HepG2 (cell line): ENCODE results near the gene RCOR1. TPM values are rescaled to one million over a fixed set of nuclear protein-coding genes. Genes with fewer than 3 reads are reported as not detected.
"Not testable (repeated sequence)": the region's sequence is repeated elsewhere in the genome, so short reads cannot be mapped to it uniquely, and the experiment has no call there.

ENCODE experiments used
- ATAC-seq: fragments of 200-7000 bp; cut with Tn5 transposase; 3 replicates; pipeline ENCODE4 v1.9.1; 2020; ENCODE audit warnings: mild to moderate bottlenecking, moderate library complexity
- BruUV-seq: library from RNA; stranded (reverse); fragments of 400-500 nt; replicated peaks from 2 replicates; lab custom pipeline; 2021; lab: Mats Ljungman, UMichigan
- CTCF ChIA-PET: fragments of 300-600 bp; formaldehyde crosslinking; extraction: SDS; loops from one replicate; lab custom pipeline; 2021; ENCODE audit warnings: low total read pairs, inconsistent platforms, low intra/inter-chr PET ratio; lab: Yijun Ruan, JAX
- POLR2A ChIA-PET: fragments of 350-600 bp; sonication (Branson Sonifier 250); formaldehyde crosslinking; loops from one replicate; lab custom pipeline; 2020; ENCODE audit warnings: antibody characterized with exemption, inconsistent platforms; lab: Yijun Ruan, JAX
- DNase-seq: peaks from one replicate; pipeline ENCODE4 v3.0.0-alpha.2; 2015; ENCODE audit warnings: low spot score
- FAIRE-seq: peaks from 3 replicates; lab custom pipeline; 2011; peaks lifted over from hg19 to GRCh38; lab: Jason Lieb, UNC
- H2AFZ ChIP-seq: one replicate; pipeline ENCODE4 v1.6.1; 2011; ENCODE audit warnings: low read length, inconsistent platforms
- H3K27ac ChIP-seq: fragments of 300-600 bp; 3 replicates; pipeline ENCODE4 v1.8.0; 2011; ENCODE audit warnings: mixed run types, mild to moderate bottlenecking, mixed read lengths, low read length, inconsistent platforms; ENCODE audit not compliant: insufficient read depth; ENCODE audit errors: extremely low read length
- H3K27me3 ChIP-seq, 2 experiments: fragments of 200-600 bp in 1 of 2; 2 replicates in 1 of 2; 3 replicates in 1 of 2; pipeline versions ENCODE4 v1.6.0 to v1.8.0; 2011; ENCODE audit warnings: low read length in 2 of 2, mild to moderate bottlenecking in 2 of 2, moderate library complexity in 2 of 2, inconsistent platforms in 1 of 2; ENCODE audit not compliant: insufficient read depth in 2 of 2, control insufficient read depth in 1 of 2
- H3K36me3 ChIP-seq, 2 experiments: fragments of 200-600 bp in 1 of 2; replicated peaks in 1 of 2; 2 replicates in 1 of 2; 3 replicates in 1 of 2; pipeline versions ENCODE4 v1.5.1 to v1.8.0; 2011; ENCODE audit warnings: low read length in 2 of 2, inconsistent platforms in 1 of 2; ENCODE audit not compliant: insufficient read depth in 2 of 2, control insufficient read depth in 1 of 2
- H3K4me1 ChIP-seq: 2 replicates; pipeline ENCODE4 v1.5.1; 2012; ENCODE audit warnings: low read length, inconsistent platforms; ENCODE audit not compliant: insufficient read depth
- H3K4me2 ChIP-seq: 2 replicates; pipeline ENCODE4 v1.6.0; 2011; ENCODE audit warnings: low read depth, low read length, inconsistent platforms
- H3K4me3 ChIP-seq, 3 experiments: fragments of 200-600 bp in 1 of 3; sonication (generic), shearing (Covaris generic) in 1 of 3; replicated peaks in 1 of 3; 2 replicates each; pipeline ENCODE4 v1.5.1; 2011 to 2016; ENCODE audit warnings: low read length in 3 of 3, inconsistent platforms in 2 of 3, low read depth in 2 of 3, mild to moderate bottlenecking in 2 of 3, control low read depth in 1 of 3, mixed read lengths in 1 of 3; ENCODE audit not compliant: insufficient read depth in 1 of 3
- H3K79me2 ChIP-seq: one replicate; pipeline ENCODE4 v1.6.1; 2011; ENCODE audit warnings: low read length, inconsistent platforms; ENCODE audit not compliant: insufficient read depth
- H3K9ac ChIP-seq: 2 replicates; pipeline ENCODE4 v1.6.0; 2011; ENCODE audit warnings: mild to moderate bottlenecking, low read depth, low read length, inconsistent platforms; ENCODE audit not compliant: insufficient read depth
- H3K9me3 ChIP-seq: 2 replicates; pipeline ENCODE4 v1.5.1; 2012; ENCODE audit warnings: mild to moderate bottlenecking, low read length
- H4K20me1 ChIP-seq: 2 replicates; pipeline ENCODE4 v1.6.0; 2011; ENCODE audit warnings: inconsistent platforms, mild to moderate bottlenecking, low read length, moderate library complexity; ENCODE audit not compliant: insufficient read depth
- WGBS: methylation state at CpG from one replicate; pipeline ENCODE4 v1.1.6; 2017; ENCODE audit warnings: low lambda C conversion rate; 5-methylcytosine and 5-hydroxymethylcytosine counted together
- in situ Hi-C: cut with HindIII; loops from 2 replicates; pipeline ENCODE4 v1.10.0; 2017; ENCODE audit warnings: low pct_unique_long_range_greater_than_20kb; ENCODE audit not compliant: extremely low pct_ligation_motif_present
- intact Hi-C: fragments of 100-400 bp; cut with micrococcal nuclease; formaldehyde crosslinking; loops from one replicate; pipeline ENCODE4 v1.10.0; 2022; ENCODE audit not compliant: unreplicated experiment
- polyA plus RNA-seq, 8 experiments: library from polyadenylated mRNA; depleted of rRNA in 3 of 8; stranded (reverse) in 7 of 8; unstranded in 1 of 8; fragments of >200 nt; fragmentation: Illumina TruSeq in 4 of 8; extraction: Trizol in 4 of 8; gene quantifications; 2 replicates each; pipeline versions ENCODE4 v1.2.1 to v1.2.3, GENCODE V29; 2011 to 2016; ENCODE audit warnings: low read depth in 4 of 8, missing spikeins in 1 of 8, mixed read lengths in 1 of 8; ENCODE audit not compliant: insufficient read depth in 1 of 8
- total RNA-seq, 5 experiments: library from RNA; depleted of rRNA; stranded (reverse); fragments of >200 nt; fragmentation: Illumina TruSeq; extraction: Trizol; gene quantifications; 2 replicates each; pipeline ENCODE4 v1.2.3, GENCODE V29; 2016; ENCODE audit warnings: low read depth in 1 of 5
- TF ChIP-seq, protein P1 (sequence below): IDR thresholded peaks from 2 replicates; pipeline ENCODE4 v1.4.0; 2020; ENCODE audit warnings: mild to moderate bottlenecking, missing genetic modification reagents

The RCOR1 gene
- total and polyA plus RNA-seq, 2 of the 13 experiments (the other 11 are each of a cell fraction or from before 2014, with no cell fraction given) = 10.2 to 11.1 TPM

DNA sequence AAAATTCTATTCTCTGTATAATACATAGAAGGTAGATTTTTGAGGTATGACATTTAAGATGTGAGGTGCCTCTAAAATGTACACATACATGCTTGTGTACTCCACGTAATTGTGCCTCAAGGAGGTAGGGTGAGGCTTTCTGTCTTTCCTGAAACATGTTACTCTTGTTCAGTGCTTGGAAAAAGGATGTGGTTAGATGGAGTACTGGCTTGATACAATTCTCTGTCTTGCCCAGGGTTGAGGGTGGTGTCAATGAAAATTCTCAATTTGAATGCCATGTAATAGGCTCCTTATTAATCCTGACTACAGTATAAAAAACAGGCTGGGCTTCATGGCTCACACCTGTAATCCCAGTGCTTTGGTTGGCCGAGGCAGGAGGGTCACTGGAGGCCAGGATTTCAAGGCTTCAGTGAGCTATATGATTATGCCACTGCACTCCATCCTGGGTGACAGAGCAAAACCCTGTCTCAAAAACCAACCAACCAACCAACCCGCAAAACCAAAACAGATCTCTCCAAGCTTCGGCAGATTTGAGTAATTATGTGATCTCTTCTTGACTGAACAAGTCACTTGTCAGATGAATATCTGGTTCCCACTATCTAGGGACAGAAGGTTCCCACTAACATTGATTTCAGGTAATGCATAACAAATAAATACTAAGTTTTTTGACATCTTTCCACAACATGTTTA is 41.6 kb downstream of the RCOR1 start (continued):
- TF ChIP-seq, protein P1, sequence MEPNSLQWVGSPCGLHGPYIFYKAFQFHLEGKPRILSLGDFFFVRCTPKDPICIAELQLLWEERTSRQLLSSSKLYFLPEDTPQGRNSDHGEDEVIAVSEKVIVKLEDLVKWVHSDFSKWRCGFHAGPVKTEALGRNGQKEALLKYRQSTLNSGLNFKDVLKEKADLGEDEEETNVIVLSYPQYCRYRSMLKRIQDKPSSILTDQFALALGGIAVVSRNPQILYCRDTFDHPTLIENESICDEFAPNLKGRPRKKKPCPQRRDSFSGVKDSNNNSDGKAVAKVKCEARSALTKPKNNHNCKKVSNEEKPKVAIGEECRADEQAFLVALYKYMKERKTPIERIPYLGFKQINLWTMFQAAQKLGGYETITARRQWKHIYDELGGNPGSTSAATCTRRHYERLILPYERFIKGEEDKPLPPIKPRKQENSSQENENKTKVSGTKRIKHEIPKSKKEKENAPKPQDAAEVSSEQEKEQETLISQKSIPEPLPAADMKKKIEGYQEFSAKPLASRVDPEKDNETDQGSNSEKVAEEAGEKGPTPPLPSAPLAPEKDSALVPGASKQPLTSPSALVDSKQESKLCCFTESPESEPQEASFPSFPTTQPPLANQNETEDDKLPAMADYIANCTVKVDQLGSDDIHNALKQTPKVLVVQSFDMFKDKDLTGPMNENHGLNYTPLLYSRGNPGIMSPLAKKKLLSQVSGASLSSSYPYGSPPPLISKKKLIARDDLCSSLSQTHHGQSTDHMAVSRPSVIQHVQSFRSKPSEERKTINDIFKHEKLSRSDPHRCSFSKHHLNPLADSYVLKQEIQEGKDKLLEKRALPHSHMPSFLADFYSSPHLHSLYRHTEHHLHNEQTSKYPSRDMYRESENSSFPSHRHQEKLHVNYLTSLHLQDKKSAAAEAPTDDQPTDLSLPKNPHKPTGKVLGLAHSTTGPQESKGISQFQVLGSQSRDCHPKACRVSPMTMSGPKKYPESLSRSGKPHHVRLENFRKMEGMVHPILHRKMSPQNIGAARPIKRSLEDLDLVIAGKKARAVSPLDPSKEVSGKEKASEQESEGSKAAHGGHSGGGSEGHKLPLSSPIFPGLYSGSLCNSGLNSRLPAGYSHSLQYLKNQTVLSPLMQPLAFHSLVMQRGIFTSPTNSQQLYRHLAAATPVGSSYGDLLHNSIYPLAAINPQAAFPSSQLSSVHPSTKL (CRISPR knock-in tag) = no peak

DNA sequence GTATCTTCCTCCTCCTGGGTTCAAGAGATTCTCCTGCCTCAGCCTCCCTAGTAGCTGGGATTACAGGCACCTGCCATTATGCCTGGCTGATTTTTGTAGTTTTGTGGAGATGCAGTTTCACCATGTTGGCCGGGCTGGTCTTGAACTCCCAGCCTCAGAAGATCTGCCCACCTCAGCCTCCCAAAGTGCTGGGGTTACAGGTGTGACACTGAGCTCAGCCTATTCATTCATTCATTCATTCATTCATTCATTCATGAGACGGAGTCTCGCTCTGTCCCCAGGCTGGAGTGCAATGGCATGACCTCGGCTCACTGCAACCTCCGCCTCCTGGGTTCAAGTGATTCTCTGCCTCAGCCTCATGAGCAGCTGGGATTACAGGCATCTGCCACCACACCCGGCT is 47.2 kb downstream of the RCOR1 start:
- intact Hi-C loops, H3K9me3 ChIP-seq, H3K9ac ChIP-seq, H3K27ac ChIP-seq, DNase-seq, H2AFZ ChIP-seq, FAIRE-seq, H3K36me3 ChIP-seq, BruUV-seq, H3K4me3 ChIP-seq, CTCF ChIA-PET, in situ Hi-C loops, POLR2A ChIA-PET, H3K4me2 ChIP-seq, H3K27me3 ChIP-seq, ATAC-seq: not testable (repeated sequence)
- H3K4me1 ChIP-seq = peaks cover 18% of the 10 kb centered on the region
- H3K79me2 ChIP-seq = peaks cover 79% of the 10 kb centered on the region
- H4K20me1 ChIP-seq = peaks cover 13% of the 10 kb centered on the region
- WGBS = 98% methylated on average over 5 of the region's 6 CpGs
